GM21423 (cell line): Measurements from ENCODE around the gene GBX2.

Experiments used
- ATAC-seq: cut with Tn5 transposase; IDR thresholded peaks from one replicate; pipeline ENCODE4 v1.9.1; 2021; ENCODE audit warnings: mild to moderate bottlenecking, moderate library complexity; ENCODE audit not compliant: unreplicated experiment

Gene GBX2

DNA sequence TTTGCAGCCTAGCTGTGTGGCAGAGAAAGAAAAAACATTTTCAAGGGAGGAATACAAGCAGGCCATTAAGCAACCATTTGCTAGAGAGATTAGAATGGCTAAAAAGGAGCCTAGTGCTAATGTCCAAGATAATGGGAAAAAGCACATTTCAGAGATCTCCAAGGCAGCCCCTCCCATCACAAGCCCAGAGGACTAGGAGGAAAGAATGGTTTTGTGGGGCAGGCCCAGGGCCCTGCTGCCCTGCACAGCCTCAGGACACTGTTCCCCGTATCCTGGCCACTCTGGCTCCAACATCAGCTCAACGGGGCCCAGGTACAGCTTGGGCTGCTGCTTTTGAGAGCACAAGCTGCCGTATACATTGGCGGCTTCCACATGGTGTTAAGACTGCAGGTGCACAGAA is 16.5 kb upstream of the GBX2 start:
- no peak for ATAC-seq

- no peak for ATAC-seq
These were observed 12.8 kb upstream of the GBX2 start for GRCh38 chr2:236180831-236181453.

DNA sequence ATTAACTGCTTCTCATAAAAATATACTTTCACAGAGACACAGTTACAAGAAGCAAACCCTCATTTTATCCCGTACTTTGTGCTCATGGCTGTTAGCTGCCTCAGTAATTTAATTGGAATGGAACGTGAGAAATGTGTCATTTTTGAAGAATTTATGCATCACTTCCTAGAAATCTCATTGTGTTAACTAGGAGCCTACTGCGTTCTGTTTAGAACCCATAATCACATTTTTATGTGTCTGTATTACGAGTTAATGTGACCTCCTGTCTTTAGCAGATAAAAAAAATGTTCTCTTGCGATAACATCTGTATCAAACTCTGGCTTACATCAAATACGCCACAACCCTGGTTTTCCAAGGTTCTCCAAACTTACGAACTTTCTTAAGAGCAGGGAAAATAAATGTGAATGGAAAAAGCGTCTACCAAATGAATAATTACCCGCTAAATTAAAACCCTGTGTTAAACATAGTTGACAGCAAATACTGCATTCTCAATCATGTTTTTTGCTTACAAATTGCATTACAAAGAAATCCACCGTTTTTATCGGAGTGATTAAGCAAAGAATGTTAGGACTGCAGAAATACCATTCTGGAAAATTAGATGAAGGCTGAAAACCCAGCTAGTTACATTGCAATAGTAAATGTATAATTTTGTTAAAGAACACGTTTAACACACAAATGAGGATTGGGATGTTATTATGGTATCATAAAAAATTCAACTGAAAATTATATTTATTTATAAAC is 12.1 kb upstream of the GBX2 start:
- no peak for ATAC-seq

GRCh38 chr2:236179236-236180075 is 11.3 kb upstream of the GBX2 start:
- no peak for ATAC-seq

GRCh38 chr2:236178890-236179235 is 10.7 kb upstream of the GBX2 start:
- no peak for ATAC-seq

DNA sequence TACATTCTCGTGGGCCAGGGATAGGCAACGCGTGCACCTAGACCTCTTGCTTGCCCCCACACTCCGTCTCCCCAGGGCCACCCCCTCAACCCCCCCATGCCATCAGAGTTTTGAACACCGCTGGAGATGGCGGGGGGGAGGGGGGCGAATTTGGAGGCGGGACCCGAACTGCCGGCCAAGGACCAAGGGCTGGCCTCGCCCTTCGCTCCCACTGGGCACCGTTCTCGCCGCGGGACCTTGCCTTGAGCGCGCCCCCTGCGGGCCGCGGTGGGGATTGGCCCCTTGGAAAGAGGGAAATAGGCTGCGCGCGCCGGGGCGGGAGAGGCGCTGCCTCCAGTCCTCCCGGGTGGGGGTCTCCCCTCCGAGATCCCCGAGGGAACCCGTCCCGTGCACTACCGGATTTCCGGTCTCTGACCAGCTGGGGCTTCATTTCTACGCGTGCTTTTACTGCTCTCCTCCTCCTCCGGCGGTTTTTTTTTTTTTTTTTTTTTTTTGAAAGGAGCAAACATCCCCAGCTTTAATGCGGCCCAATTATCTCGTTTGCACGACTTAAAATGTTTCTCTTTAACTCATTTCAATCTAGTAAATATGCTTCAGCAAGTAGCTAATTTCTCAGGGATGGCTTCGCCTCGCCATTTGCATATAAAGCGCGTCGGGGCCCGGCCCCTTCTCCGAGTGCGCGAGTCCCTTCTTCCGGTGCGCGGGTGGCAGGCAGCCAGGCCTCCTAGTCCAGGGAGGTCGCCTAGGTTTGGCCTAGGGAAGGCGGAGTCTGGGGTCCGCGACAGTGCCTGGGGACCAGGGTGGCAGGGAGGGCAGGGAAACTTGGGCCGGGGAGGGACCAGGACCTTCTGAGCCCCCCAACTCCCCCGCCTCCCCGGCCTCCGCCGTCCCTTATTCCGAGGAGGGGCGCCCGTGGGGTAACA is 10.0 kb upstream of the GBX2 start:
- no peak for ATAC-seq

DNA sequence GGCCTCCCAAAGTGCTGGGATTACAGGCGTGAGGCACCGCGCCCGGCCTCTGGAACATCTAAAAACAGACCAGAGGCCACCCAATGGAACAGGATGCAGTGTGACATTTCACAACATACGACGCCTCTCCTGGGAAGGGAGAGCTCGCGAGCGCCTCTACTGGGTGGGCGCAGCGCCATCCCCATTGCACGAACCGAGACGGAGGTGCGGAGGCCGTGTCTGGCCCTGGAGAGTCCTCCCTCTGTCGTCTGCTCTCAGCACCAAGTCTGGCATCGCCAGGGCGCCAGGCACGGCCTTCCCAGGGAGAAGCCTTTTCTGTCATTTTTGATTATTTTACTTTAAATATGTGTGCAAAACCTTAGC is 9.4 kb upstream of the GBX2 start:
- no peak for ATAC-seq

- no peak for ATAC-seq
These were observed 8.8 kb upstream of the GBX2 start for GRCh38 chr2:236176951-236177350.

DNA sequence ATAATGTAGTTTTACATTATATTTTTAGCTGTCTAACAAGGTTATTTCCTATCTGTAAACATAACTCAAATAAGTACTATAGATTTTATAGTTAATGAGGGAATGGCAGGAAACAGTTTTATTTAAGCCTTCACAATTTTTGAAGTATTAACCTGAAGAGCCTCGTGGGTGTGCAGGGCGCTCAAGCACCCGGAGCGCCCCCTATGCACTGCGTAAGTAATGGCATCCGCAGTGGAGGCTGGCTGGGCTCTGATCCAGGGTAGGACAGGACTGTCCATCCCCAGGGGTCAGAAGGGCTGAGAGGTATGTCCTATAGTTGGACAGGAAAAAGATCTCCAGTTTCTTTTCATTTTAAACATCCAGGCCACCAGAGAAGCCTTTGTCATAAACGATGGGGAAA is 8.2 kb upstream of the GBX2 start:
- ATAC-seq = no peak

DNA sequence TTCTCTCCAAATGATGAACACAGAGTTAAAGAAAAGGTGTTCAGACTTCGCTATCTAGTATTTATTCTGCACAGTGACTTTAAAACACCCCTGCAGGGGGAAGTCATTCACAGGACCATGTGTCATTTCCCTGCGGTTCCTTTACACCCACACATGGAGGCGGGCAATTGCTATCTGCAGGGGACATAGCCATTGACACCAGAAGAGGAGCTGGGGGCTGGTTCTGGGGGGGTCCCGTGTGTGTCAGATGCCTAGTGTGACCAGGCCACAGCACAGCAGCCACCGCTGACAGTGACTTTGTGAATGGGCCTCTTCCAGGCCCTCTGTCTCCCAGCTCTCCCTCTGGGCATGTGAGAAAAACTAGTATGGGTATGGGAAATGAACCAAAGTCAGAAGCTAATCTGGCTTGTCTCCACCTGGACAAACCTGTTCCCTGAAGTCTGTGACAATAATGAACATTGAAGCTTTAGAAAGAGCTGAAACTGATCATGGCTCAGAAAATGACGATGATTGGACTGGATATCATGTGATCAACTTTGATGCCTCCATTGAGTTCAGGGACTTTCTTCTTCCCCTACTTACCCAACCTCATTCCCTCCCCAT is 7.5 kb upstream of the GBX2 start:
- ATAC-seq = no peak

DNA sequence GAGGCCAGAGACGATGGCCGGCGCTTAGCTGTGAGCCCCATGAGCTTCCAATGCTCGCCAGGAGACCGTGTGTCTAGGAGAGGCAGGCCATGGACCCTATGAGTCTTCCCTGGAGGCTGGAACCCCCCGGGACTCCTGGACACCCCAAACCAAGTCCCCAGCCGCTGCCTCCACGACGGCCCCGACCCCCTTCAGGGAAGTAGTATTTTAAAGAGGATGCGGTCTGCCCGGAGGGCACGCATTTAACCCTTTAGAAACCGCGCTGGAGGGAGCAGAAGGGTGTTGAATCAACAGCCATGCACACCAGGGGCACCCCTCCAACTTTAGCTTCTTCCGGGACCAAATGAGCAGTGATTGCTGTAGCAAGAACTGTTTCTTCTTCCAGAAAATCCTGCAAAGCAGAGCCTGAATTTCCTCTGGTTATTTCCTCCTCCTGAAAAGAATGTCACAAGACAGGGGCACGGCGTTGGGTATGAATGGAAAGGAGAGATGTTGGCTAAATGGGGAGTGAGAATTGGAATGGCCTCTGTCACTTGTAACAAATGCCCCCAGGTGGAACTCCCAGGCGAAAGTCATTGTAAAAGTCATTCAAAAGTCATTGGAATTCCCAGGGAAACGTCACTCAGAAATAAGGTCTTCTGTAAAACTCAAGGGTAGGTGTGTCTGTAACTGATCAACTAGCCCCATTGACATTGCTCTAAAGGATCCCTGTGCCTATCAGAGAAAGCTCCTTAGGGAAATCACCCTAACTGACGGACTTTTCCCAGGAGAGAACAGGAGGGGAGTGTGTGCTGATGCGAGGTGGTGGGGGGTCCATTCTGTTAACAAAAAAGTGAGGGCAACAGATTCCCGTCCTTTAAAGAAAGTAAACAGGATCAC is 5.8 kb upstream of the GBX2 start:
- no peak for ATAC-seq

- ATAC-seq = no peak
These were observed 5.0 kb upstream of the GBX2 start for GRCh38 chr2:236173036-236173728.

- ATAC-seq = no peak
These were observed 4.3 kb upstream of the GBX2 start for GRCh38 chr2:236172255-236173035.

- no peak for ATAC-seq
These were observed 3.6 kb upstream of the GBX2 start for GRCh38 chr2:236171680-236172254.

DNA sequence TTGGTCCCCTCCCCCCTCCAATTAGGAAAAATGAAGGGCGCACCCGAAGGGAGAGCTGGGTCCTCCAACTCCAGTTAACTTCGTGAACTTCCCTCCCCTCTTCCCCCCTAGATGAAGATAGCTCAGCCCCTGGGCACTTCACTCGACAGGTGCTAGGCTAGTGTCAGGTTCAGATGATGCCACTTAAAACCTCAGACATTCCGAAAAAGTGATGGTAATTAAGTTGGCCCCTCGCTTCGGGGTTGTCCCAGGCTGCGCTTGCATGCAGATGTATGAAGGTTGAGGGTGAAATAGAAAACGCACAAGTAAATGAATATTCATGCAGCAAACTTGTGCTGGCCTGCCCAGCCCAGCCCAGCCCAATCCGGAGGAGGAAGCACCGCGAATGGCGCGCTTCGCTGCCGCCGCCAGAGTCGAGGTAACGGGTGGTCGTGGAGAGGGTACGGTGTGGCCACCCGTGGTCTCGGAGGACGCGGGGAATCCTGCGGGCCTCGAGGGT is 3.0 kb upstream of the GBX2 start:
- ATAC-seq = no peak

- ATAC-seq = no peak
These were observed 2.5 kb upstream of the GBX2 start for GRCh38 chr2:236170590-236171165.
